Occipital lobe (tissue), 2 donors: Measurements from ENCODE around the gene MAP1S. TPM values are rescaled to one million over a fixed set of nuclear protein-coding genes. Genes with fewer than 3 reads are reported as not detected.
A peak's percentile ranks its signal among the peaks of the same experiment; 100 is the strongest.

Source experiments
- DNase-seq: peaks from one replicate; lab custom pipeline; 2025; lab: John Stamatoyannopoulos, UW
- total RNA-seq: library from RNA; depleted of rRNA; stranded (reverse); fragments of >200 nt; gene quantifications from one replicate; pipeline ENCODE4 v1.2.3, GENCODE V29; 2014

Gene MAP1S
- 42.0 TPM for total RNA-seq

- DNase-seq = no peak
These were observed at the start of gene MAP1S for GRCh38 chr19:17718947-17719711. Gene MAP1S, plus strand, starts transcription at chr19:17719480. Its CDS starts 23 bp downstream, at chr19:17719503.

- no peak for DNase-seq
These were observed 47.4 kb upstream of the MAP1S start for GRCh38 chr19:17671906-17672305.

- no peak for DNase-seq
These were observed 45.1 kb upstream of the MAP1S start for GRCh38 chr19:17673937-17674799.

- no peak for DNase-seq
These were observed 43.0 kb upstream of the MAP1S start for GRCh38 chr19:17676295-17676694.

GRCh38 chr19:17677002-17677401 is 42.3 kb upstream of the MAP1S start:
- DNase-seq = no peak

GRCh38 chr19:17678836-17679235 is 40.4 kb upstream of the MAP1S start:
- no peak for DNase-seq

GRCh38 chr19:17679526-17680229 is 39.6 kb upstream of the MAP1S start:
- DNase-seq = no peak

GRCh38 chr19:17680230-17680722 is 39.0 kb upstream of the MAP1S start:
- peak; percentile 27 for DNase-seq

- no peak for DNase-seq
These were observed 37.7 kb upstream of the MAP1S start for GRCh38 chr19:17681505-17682125.

GRCh38 chr19:17682273-17682672 is 37.0 kb upstream of the MAP1S start:
- DNase-seq = no peak

- no peak for DNase-seq
These were observed 36.2 kb upstream of the MAP1S start for GRCh38 chr19:17683078-17683477.

- no peak for DNase-seq
These were observed 35.0 kb upstream of the MAP1S start for GRCh38 chr19:17684256-17684655.

- no peak for DNase-seq
These were observed 33.7 kb upstream of the MAP1S start for GRCh38 chr19:17685451-17686022.

- peak; percentile 61 for DNase-seq
These were observed 33.2 kb upstream of the MAP1S start for GRCh38 chr19:17686023-17686521.

- peak; percentile 45 for DNase-seq
These were observed 32.7 kb upstream of the MAP1S start for GRCh38 chr19:17686592-17687024.

- DNase-seq = no peak
These were observed 32.0 kb upstream of the MAP1S start for GRCh38 chr19:17687141-17687856.

GRCh38 chr19:17687857-17688784 is 31.2 kb upstream of the MAP1S start, which contains the start of gene UNC13A:
Gene UNC13A, minus strand, starts transcription at chr19:17688354. Its CDS starts 155 bp downstream, at chr19:17688199.
- peak; percentile 60 for DNase-seq

- no peak for DNase-seq
These were observed 30.3 kb upstream of the MAP1S start for GRCh38 chr19:17688853-17689595.
